Astrocyte of the cerebellum (primary cell): ENCODE data around the gene CACNA1G.

ENCODE experiments used
- DNase-seq: peaks from one replicate; pipeline ENCODE4 v3.0.0-alpha.2; 2011; ENCODE audit warnings: low read depth
- H3K4me3 ChIP-seq: 2 replicates; pipeline ENCODE4 v1.5.1; 2011; ENCODE audit warnings: mild to moderate bottlenecking, low read depth, low read length, moderate library complexity
- in situ Hi-C: cut with HindIII; loops from 2 replicates; pipeline ENCODE4 v1.10.0; 2017; ENCODE audit warnings: low sequenced_read_pairs
- TF ChIP-seq, protein P1 (sequence below): IDR thresholded peaks from 2 replicates; pipeline ENCODE4 v1.5.1; 2012; ENCODE audit warnings: low read length, low read depth, moderate library complexity, mild to moderate bottlenecking; ENCODE audit errors: missing control alignments

CACNA1G gene

DNA sequence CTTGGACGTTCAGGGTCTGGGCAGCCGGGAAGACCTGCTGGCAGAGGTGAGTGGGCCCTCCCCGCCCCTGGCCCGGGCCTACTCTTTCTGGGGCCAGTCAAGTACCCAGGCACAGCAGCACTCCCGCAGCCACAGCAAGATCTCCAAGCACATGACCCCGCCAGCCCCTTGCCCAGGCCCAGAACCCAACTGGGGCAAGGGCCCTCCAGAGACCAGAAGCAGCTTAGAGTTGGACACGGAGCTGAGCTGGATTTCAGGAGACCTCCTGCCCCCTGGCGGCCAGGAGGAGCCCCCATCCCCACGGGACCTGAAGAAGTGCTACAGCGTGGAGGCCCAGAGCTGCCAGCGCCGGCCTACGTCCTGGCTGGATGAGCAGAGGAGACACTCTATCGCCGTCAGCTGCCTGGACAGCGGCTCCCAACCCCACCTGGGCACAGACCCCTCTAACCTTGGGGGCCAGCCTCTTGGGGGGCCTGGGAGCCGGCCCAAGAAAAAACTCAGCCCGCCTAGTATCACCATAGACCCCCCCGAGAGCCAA, 65.6 kb downstream of the CACNA1G start:
- in situ Hi-C loops, result loop anchor here (5.0 kb wide), 2 partner anchors 64 to 66 kb away; partner anchors contain the start of gene CACNA1G
- DNase-seq, result peak; percentile 62
- TF ChIP-seq, protein P1, sequence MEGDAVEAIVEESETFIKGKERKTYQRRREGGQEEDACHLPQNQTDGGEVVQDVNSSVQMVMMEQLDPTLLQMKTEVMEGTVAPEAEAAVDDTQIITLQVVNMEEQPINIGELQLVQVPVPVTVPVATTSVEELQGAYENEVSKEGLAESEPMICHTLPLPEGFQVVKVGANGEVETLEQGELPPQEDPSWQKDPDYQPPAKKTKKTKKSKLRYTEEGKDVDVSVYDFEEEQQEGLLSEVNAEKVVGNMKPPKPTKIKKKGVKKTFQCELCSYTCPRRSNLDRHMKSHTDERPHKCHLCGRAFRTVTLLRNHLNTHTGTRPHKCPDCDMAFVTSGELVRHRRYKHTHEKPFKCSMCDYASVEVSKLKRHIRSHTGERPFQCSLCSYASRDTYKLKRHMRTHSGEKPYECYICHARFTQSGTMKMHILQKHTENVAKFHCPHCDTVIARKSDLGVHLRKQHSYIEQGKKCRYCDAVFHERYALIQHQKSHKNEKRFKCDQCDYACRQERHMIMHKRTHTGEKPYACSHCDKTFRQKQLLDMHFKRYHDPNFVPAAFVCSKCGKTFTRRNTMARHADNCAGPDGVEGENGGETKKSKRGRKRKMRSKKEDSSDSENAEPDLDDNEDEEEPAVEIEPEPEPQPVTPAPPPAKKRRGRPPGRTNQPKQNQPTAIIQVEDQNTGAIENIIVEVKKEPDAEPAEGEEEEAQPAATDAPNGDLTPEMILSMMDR, result peak; percentile 82
- no peak overlapping the region for H3K4me3 ChIP-seq

DNA sequence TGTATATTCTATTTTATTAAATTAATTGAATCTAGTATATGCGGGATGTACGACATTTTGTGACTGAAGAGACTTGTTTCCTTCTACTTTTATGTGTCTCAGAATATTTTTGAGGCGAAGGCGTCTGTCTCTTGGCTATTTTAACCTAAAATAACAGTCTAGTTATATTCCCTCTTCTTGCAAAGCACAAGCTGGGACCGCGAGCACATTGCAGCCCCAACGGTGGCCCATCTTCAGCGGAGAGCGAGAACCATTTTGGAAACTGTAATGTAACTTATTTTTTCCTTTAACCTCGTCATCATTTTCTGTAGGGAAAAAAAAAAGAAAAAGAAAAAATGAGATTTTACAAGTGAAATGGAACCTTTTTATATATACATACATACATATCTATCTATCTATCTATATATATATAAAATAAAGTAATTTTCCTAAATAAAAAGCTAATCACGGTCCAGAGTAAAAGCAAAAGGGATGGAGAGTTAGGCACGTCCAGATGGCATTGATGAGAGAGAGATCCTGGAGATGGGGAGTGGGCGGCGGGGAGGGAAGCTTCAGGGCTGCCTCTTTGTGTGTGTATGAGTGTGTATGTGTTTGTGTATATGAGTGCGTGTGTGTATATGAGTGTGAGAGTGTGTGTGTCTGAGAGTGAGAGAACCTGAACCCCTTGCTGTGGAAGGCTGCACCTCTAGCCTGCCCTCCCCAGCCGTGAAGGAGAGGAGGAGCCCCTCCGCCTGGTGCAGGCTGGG, 66.7 kb downstream of the CACNA1G start:
- TF ChIP-seq, protein P1, result no peak
- DNase-seq, result no peak
- H3K4me3 ChIP-seq, result no peak overlapping the region
- in situ Hi-C loops, result loop anchor here (5.0 kb wide), 2 partner anchors 65 kb away; partner anchors contain the start of gene CACNA1G

DNA sequence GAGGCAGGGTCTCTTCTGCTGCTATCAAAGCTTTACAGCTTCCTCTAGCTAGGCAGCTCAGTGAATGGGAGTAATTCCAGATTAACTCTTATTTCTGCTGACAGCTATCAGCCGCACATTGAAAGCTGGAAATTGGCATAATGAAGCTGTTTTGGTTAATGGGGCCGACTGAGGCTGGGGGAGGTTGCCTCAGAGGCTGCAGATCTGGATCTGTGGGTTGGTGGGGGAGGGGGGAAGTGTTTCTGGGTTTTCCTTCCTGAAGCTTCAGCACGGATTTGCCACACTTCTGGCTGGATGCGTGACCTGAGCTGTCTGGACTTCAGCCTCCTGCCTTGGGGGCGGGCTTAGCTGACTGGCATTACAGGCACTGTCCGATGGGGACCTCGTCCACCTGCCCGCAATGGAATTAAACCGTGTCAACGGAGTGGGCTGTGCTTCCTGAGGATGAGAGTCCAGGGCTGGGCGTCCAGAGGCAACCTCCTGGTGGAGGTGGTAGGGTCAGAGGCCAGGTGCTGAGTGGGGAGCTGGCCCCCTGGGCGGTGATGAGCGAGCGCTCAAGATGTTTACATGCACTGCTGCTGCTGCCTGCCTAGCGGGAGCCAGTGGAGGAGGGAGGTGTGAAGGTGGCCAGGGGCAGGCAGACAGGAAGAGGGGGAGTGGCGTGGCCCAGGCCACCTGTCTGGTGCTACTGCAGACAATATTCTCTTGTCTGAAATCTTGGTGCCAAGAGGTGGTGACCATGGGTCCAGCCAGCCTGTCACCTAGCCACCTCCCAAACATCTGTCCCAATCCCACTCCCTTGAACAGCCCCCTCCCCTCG, 67.5 kb downstream of the CACNA1G start:
- DNase-seq, result no peak
- TF ChIP-seq, protein P1, result no peak
- in situ Hi-C loops, result loop anchor here (5.0 kb wide), 2 partner anchors 64 to 66 kb away; partner anchors contain the start of gene CACNA1G
- H3K4me3 ChIP-seq, result no peak overlapping the region

DNA sequence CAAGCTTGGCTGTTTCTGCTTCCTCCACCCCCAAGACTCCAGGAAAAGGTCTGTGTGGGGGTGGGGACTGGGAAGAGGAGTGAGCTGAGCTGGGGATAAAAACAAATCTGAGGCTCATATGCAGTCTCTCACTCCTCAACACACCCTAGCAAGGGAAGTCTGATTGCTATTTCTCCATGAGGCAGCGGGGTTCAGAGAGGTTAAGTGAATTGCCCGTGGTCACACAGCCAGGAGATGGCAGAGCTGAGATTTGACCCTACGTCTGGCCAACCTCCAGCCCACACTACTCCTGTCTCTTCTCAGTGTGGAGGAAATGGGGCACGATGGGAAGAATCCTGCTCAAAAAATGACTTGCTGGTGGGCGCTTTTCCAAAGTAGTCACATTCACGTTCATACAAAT, 69.4 kb downstream of the CACNA1G start:
- no peak for DNase-seq
- in situ Hi-C loops, result loop anchor here (5.0 kb wide), 2 partner anchors 62 to 68 kb away; partner anchors contain the start of gene CACNA1G
- no peak overlapping the region for H3K4me3 ChIP-seq
- TF ChIP-seq, protein P1, result no peak

DNA sequence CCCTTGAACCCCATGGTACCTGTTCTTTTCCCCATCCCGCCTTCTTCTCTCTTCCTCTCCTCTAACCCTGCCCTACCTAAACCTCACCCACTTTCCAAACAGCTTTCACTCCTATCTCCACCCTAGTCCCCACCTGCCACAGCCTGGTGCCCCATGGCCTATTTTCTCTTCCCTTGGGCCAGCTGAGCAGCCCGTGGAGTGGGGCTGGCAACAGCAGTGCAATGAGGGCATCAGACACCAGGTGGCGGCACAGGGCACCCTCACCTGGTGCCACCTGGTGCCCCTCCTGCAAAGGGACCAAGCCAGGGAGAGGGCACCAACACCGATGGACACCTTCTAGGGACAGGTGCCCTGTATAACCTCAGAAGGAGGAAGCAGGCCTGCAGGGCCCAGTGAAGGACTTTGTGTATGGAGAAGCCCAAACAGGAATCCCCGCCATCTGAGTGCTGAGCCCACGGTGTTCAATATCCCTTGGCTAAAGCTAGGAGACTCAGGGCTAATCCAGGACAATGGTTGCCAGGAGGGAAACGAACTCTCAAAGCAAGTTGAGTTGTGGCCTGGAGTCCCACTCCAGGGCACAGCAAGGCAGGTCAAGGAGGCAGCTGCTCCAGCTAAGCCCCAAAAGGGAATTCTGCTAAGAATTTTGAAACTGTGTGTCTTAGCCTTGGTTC, 70.1 kb downstream of the CACNA1G start:
- no peak overlapping the region for H3K4me3 ChIP-seq
- in situ Hi-C loops, result no loop called here
- TF ChIP-seq, protein P1, result peak; percentile 81
- DNase-seq, result no peak
